ENCODE results near the gene ARHGEF7.

The ARHGEF7 gene

DNA sequence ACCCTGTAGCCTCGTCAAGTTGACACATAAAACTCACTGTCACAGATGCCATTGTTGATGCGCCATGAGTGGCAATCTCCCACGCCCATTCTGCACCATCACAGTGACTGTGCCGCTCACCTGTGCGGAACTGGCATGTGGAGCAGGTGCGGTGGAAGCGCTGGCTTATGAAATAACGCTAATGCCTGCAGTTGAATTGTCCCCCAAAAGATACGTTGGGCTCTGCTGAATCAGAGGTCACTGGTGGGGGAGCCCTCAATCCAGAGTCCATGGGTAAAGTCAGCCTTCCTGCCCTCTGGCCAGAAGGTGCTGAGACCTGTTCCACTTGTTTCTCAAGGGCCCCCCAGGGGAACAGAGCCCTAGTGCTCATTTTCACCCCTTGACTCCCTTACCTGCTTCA is 2.9 kb upstream of the ARHGEF7 start:
- no peak for DNase-seq (ENCODE audit: extremely low read depth, low read depth)
- TF ChIP-seq, protein P1, sequence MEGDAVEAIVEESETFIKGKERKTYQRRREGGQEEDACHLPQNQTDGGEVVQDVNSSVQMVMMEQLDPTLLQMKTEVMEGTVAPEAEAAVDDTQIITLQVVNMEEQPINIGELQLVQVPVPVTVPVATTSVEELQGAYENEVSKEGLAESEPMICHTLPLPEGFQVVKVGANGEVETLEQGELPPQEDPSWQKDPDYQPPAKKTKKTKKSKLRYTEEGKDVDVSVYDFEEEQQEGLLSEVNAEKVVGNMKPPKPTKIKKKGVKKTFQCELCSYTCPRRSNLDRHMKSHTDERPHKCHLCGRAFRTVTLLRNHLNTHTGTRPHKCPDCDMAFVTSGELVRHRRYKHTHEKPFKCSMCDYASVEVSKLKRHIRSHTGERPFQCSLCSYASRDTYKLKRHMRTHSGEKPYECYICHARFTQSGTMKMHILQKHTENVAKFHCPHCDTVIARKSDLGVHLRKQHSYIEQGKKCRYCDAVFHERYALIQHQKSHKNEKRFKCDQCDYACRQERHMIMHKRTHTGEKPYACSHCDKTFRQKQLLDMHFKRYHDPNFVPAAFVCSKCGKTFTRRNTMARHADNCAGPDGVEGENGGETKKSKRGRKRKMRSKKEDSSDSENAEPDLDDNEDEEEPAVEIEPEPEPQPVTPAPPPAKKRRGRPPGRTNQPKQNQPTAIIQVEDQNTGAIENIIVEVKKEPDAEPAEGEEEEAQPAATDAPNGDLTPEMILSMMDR (IDR thresholded peaks at IDR 0.05; ENCODE audit: low read depth, low read length): no peak

DNA sequence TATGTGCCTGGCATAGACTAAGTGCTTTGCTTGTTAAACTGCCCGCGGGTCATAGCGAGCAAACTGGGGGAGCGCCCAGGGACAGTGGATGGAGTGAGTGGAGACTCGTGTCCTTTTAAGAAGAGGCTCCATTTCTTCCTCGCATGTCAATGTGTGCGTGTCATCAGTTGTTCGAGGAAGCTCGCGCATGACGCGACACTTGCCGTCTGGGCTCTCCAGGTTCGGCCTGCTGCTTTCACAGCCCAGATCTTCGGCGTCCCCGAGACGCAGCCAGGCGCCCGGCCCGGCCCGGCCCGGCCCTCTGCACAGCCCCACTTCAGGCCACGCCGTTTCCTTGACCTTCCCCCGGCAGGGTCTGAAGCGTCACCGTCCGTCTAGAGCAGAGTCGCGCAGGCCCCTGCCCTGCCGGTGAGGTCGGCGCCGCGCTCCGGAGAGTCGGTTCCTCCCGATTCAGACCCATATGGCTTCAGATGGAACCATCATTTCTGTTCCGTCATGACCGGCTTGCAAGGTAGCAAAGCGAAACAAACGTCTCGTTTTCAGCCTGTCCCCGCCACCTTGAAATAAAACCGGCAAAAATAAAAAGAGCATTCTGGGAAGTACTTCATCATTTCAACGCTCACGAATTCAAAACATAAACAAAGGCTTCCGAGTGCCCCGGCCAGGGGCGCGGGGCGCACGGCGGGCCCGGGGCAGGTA is 599 bp upstream of the ARHGEF7 start:
- no peak for DNase-seq (ENCODE audit: extremely low read depth, low read depth)
- TF ChIP-seq, protein P1 (IDR thresholded peaks at IDR 0.05; ENCODE audit: low read depth, low read length): no peak

DNA sequence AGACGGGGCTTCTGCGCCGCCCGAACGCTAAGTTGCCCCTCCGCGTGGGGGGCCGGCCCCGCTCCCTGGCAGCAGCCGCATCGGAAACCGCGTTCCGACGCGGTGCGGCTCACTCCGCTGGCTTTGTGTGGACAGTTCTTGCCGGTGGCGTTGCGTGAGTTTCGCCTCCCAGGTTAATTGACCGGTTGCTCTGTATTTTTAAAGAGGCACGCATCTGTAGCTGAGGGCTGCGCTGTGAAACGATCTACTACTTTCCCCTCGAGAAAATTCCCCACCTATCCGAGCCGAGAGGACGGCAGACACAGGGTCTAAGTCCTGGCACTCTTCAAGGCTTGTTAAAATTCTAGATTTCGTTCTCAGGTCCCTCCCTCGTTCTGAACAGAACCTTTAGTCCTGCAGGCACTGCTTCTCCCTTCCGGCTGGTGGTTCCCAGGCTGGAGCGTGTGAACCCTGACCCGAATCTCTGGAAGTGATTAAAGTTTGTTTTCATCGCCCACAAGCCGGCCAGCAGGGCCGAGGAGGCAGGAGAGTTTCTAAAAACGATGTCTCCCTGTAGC is 933 bp downstream of the ARHGEF7 start:
- peak; percentile 83 for DNase-seq (ENCODE audit: extremely low read depth, low read depth)
- TF ChIP-seq, protein P1 (IDR thresholded peaks at IDR 0.05; ENCODE audit: low read depth, low read length): no peak

DNA sequence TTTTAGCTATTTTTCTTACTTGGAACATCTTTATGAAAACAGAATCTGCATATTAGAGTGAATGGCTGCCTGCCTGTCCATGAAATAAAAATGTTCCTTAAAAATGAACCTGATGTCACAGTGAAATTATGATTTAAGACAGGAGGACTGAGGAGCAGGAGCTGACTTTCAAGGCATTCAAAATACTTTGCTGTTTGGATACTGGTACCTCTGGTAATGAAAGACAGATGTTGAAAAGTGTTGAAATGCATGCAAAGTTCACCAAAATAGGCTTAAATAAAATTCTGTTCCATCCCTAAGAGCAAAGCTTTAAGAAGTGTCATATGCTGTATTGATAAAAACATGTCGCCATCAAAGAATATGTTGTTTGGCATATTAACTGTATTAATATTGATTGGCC is 1.7 kb downstream of the ARHGEF7 start:
- TF ChIP-seq, protein P1 (IDR thresholded peaks at IDR 0.05; ENCODE audit: low read depth, low read length): no peak
- no peak for DNase-seq (ENCODE audit: extremely low read depth, low read depth)

DNA sequence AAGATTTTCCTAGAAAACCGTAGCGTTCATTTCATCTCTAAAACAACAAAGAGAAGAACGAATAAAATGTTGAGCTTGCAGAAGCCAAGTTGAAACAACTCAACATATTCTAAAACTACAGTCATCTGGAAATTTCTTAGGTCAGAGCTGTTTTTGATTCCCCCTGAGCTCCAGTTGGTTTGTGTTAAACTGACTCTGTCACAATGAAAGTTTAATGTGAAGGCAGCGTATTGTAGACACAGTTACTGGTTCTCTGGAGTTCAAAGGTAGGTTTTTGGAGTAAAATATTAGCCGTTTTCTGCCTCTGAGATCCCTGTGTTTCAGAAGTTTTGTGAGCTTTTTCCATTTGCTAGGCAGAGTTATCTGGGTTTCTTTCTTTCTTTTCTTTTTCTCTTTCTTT is 2.2 kb downstream of the ARHGEF7 start:
- TF ChIP-seq, protein P1 (IDR thresholded peaks at IDR 0.05; ENCODE audit: low read depth, low read length): no peak
- DNase-seq (ENCODE audit: extremely low read depth, low read depth): no peak

DNA sequence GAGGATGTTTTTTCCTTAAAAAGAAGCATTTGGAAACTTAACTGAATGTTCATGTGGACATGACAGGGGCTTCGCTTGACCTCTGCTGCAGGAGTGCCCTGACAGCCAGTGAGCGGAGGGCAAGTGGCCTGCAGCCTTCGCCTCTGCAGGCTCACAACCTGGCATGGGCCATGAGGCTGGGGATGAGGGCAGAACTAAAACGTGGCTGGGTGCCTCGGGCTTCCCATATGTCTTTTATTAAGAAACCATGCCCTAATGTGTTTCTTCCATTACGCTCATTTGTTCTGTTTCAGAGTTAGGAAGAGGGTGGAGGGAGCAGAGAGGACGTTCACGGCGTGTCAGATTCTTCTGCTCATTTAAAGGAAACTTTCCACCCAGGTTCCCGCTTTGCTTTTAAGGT is 2.9 kb downstream of the ARHGEF7 start:
- no peak for DNase-seq (ENCODE audit: extremely low read depth, low read depth)
- TF ChIP-seq, protein P1 (IDR thresholded peaks at IDR 0.05; ENCODE audit: low read depth, low read length): no peak

DNA sequence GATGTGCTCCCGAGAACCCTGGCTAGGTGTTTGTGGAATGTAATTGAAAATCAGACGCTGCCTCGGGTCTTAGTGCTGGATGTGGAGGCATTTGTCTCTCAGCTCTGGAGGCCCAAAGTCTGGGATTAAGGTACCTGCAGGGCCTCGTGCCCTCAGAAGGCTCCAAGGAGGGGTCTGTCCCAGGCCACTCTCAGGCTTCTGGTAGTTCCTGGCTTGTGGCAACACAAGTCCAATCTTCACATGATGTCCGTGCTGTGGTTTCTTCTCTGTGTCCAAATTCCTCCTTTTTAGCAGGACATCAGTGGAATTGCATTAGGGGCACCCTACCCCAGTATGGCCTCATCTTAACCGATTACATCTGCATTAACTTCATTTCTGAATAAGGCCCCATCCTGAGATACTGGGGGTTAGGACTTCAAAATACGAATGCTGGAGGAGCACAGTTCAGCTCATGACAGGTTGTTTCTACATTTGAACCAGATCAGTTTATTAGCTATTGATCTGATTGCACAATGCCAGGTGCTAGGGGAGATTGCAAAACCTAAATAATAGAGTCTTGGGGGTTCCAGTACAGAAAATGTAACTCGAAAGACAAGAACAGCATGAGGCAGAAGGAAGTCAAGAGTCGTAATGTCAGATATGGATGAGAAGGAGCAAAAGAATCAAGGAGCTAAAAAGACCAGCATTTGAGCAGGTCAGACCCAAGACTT is 3.9 kb downstream of the ARHGEF7 start:
- TF ChIP-seq, protein P1 (IDR thresholded peaks at IDR 0.05; ENCODE audit: low read depth, low read length): no peak
- DNase-seq (ENCODE audit: extremely low read depth, low read depth): no peak

Data from AG09319 (cell line).